Sigmoid colon (tissue), 7 donors: ENCODE measurements around the gene IL13RA2. TPM values are rescaled to one million over a fixed set of nuclear protein-coding genes. Genes with fewer than 3 reads are reported as not detected.

Source experiments
- DNase-seq: peaks from one replicate; pipeline ENCODE4 v3.0.0-alpha.2; 2019
- H3K27ac ChIP-seq, 4 donors: fragments of 200-600 bp; sonication (generic); one replicate each; pipeline ENCODE4 v1.5.1; 2016 to 2019; ENCODE audit warnings: mild to moderate bottlenecking in 1 of 4
- H3K27me3 ChIP-seq, 3 donors: fragments of 200-600 bp; sonication (generic); one replicate each; pipeline ENCODE4 v1.5.1; 2019; ENCODE audit warnings: mild to moderate bottlenecking in 1 of 3
- H3K36me3 ChIP-seq, 4 donors: fragments of 200-600 bp; sonication (generic); one replicate each; pipeline ENCODE4 v1.5.1; 2016 to 2019
- H3K4me1 ChIP-seq, 4 donors: fragments of 200-600 bp; sonication (generic); one replicate each; pipeline ENCODE4 v1.5.1; 2017 to 2019
- H3K4me3 ChIP-seq, 4 donors: fragments of 200-600 bp; sonication (generic); one replicate each; pipeline ENCODE4 v1.5.1; 2017 to 2019; ENCODE audit warnings: mild to moderate bottlenecking in 2 of 4, moderate library complexity in 1 of 4
- H3K9me3 ChIP-seq, 4 donors: fragments of 200-600 bp in 3 of 4; sonication (generic) in 3 of 4; one replicate each; pipeline versions ENCODE4 v1.5.1 to v1.6.1; 2013 to 2019
- CTCF ChIP-seq, 4 experiments: fragments of 450-650 bp in 3 of 4; fragments of 200-600 bp in 1 of 4; IDR thresholded peaks; one replicate each; pipeline ENCODE4 v1.5.1; 2016 to 2019; ENCODE audit warnings: antibody characterized with exemption in 4 of 4, mild to moderate bottlenecking in 3 of 4, moderate library complexity in 2 of 4
- EP300 ChIP-seq, 4 donors: sonication (generic); formaldehyde crosslinking; IDR thresholded peaks; one replicate each; pipeline ENCODE4 v1.6.1; 2017; ENCODE audit warnings: antibody characterized with exemption in 4 of 4
- POLR2A ChIP-seq, 2 donors: fragments of 450-650 bp; IDR thresholded peaks; one replicate each; pipeline ENCODE4 v1.6.1; 2016; ENCODE audit warnings: antibody characterized with exemption in 2 of 2, mild to moderate bottlenecking in 2 of 2, moderate library complexity in 2 of 2
- POLR2AphosphoS5 ChIP-seq, 4 donors: sonication (generic); formaldehyde crosslinking; IDR thresholded peaks; one replicate each; pipeline ENCODE4 v1.6.1; 2017; ENCODE audit warnings: antibody characterized with exemption in 4 of 4
- WGBS, 2 donors: extraction: QIAGEN DNeasy Blood & Tissue Kit; methylation state at CpG; one replicate each; pipeline ENCODE4 v1.1.7; 2013; 5-methylcytosine and 5-hydroxymethylcytosine counted together
- intact Hi-C: fragments of 100-400 bp; cut with DNase I; formaldehyde crosslinking; loops from one replicate; pipeline ENCODE4 v1.15.1; 2023
- polyA plus RNA-seq, 3 donors: library from polyadenylated mRNA; stranded (reverse); fragments of 200-250 nt; gene quantifications; one replicate each; pipeline ENCODE4 v1.2.3, GENCODE V29; 2013
- total RNA-seq, 4 donors: library from RNA; depleted of rRNA; stranded (reverse); fragments of >200 nt; gene quantifications; one replicate each; pipeline ENCODE4 v1.1.0, GENCODE V29; 2016
- donor health status: healthy with polysubstance abuse.
- donor health status: Bipolar disorder and iron deficiency.
- donor health status: healthy.

The IL13RA2 gene
- under 1 TPM in 1 of 4 donors, not detected in 3; 0.36 TPM for total RNA-seq
- polyA plus RNA-seq = under 1 TPM in 1 of 3 donors, not detected in 2; 0.45 TPM

- TF ChIP-seq EP300 (IDR thresholded peaks at IDR 0.05) = no peak
- no peak for TF ChIP-seq CTCF (IDR thresholded peaks at IDR 0.05)
- TF ChIP-seq POLR2A (IDR thresholded peaks at IDR 0.05) = no peak
- no peak for TF ChIP-seq POLR2AphosphoS5 (IDR thresholded peaks at IDR 0.05)
- H3K27ac ChIP-seq = no peak within 1 kb of the TSS
- no peaks in the 10 kb centered on the region for H3K36me3 ChIP-seq
- no peak within 1 kb of the TSS for H3K4me3 ChIP-seq
- no peak for DNase-seq
- 89 to 94% methylated on average over 11 of the region's 11 CpGs for WGBS, 2 donors
- intact Hi-C loops = no loop called here
- no peaks in the 10 kb centered on the region for H3K27me3 ChIP-seq
- no peaks in the 10 kb centered on the region for H3K9me3 ChIP-seq
- no peaks in the 10 kb centered on the region for H3K4me1 ChIP-seq
These were observed at the start of gene IL13RA2 for GRCh38 chrX:115017455-115017854. IL13RA2 (minus strand) TSS chrX:115017616; CDS start chrX:115017269, 347 bp downstream.

DNA sequence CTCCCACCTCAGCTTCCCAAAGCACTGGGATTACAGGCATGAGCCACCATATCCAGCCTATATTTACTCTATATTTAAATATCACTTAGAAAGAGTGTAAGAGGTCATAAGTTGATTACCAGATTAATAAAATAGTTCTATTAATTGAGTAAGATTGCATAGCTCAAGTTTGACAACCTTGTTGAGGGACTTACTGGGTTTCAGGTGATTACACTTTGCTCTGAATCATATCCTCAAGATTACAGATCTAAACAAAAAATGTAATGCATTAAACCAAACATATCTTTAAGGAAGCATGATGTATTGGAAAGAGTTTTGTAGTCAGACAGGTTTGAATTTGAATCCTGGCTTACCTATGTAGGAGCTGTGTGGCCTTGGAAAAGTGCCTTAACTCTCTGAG, 47.9 kb upstream of the IL13RA2 start:
- TF ChIP-seq CTCF (IDR thresholded peaks at IDR 0.05) = no peak
- TF ChIP-seq POLR2A (IDR thresholded peaks at IDR 0.05) = no peak
- TF ChIP-seq EP300 (IDR thresholded peaks at IDR 0.05) = no peak
- TF ChIP-seq POLR2AphosphoS5 (IDR thresholded peaks at IDR 0.05) = no peak
- H3K36me3 ChIP-seq = no peaks in the 10 kb centered on the region
- no peak for DNase-seq
- no peak overlapping the region for H3K4me3 ChIP-seq
- H3K27ac ChIP-seq = no peak overlapping the region
- H3K9me3 ChIP-seq = no peaks in the 10 kb centered on the region
- intact Hi-C loops = no loop called here
- H3K4me1 ChIP-seq = peaks cover 0 to 6% (median 4%) of the 10 kb centered on the region in 4 donors
- no peaks in the 10 kb centered on the region for H3K27me3 ChIP-seq

DNA sequence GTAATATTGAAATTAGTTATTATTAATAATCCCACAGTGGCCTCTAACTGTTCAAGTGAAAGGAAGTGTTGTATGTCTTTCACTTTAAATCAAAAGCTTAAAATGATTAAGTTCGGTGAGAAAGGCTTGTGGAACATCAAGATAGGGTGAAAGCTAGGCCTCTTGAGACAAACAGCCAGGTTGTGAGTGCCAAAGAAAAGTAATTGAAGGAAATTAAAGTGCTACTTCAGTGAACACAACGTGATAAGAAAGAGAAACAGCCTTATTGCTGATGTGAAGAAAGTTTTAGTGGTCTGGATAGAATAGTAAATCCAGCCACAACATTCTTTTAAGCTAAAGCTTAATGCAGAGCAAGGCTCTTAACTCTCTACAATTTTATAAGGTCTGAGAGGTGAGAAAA, 42.6 kb upstream of the IL13RA2 start:
- WGBS, 2 donors = 28 to 37% methylated on average over 2 of the region's 2 CpGs
- Histone ChIP-seq H3K4me3 (no peak overlapping the region), H3K27me3 (no peaks in the 10 kb centered on the region), H3K4me1 (peaks cover 0 to 23% (median 0%) of the 10 kb centered on the region in 4 donors), H3K36me3 (no peaks in the 10 kb centered on the region), H3K27ac (peak overlapping the region in 2 of 4 donors; percentile 26 to 37), H3K9me3 (no peaks in the 10 kb centered on the region)
- intact Hi-C loops = no loop called here
- no peak for DNase-seq
- TF ChIP-seq EP300 (IDR thresholded peaks at IDR 0.05) = no peak
- no peak for TF ChIP-seq POLR2A (IDR thresholded peaks at IDR 0.05)
- no peak for TF ChIP-seq POLR2AphosphoS5 (IDR thresholded peaks at IDR 0.05)
- no peak for TF ChIP-seq CTCF (IDR thresholded peaks at IDR 0.05)

DNA sequence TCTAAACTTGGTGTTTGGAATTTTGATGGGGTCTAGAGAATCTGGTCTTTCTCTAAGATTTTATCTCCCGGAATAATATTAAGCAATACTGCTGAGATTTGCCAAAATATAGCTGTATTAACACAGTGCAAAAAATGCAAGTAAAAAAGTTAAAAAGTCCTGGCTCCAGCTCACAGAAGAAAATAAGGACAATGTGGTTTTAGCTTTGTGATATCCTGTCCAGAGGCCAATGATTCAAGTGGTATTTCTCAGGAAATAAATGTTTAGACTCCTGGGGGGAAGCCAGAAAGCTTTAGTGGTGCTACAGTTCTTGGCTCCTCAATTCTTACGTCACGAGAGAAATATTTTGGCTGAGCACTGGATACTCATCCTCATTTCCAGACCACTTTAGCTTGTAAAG, 40.9 kb upstream of the IL13RA2 start:
- H3K27ac ChIP-seq = peak overlapping the region in 3 of 4 donors; percentile 14 to 64 (median 64)
- peaks cover 0 to 23% (median 0%) of the 10 kb centered on the region in 4 donors for H3K4me1 ChIP-seq
- whole genome bisulfite sequencing, 2 donors = 69 to 70% methylated on average over 3 of the region's 3 CpGs
- no peak overlapping the region for H3K4me3 ChIP-seq
- H3K27me3 ChIP-seq = no peaks in the 10 kb centered on the region
- DNase-seq = peak; percentile 58
- H3K36me3 ChIP-seq = no peaks in the 10 kb centered on the region
- TF ChIP-seq POLR2AphosphoS5 (IDR thresholded peaks at IDR 0.05) = peak in 3 of 4 donors; percentile 44 to 48 (median 45)
- no peak for TF ChIP-seq POLR2A (IDR thresholded peaks at IDR 0.05)
- TF ChIP-seq EP300 (IDR thresholded peaks at IDR 0.05) = no peak
- H3K9me3 ChIP-seq = no peaks in the 10 kb centered on the region
- intact Hi-C loops = no loop called here

DNA sequence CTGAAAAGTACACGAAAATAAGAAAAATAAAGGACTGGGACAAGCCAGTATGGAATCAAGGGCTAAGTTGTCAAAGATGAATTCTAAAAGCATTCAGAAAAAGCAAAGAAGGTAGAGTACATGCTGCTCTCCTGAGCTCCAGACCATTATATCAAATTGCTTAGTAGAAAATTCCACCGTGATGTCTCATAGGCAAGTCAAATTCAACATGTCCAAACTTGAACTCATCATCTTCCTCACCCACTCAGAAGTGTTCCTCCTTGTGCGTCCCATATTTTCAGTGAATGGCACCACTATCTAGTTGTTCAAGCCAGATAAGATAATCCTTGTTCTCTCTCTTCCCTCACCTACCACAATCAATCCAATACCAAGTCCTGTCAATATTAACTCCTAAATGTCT, 37.5 kb upstream of the IL13RA2 start:
- Histone ChIP-seq H3K27ac (no peak overlapping the region), H3K4me3 (no peak overlapping the region), H3K36me3 (no peaks in the 10 kb centered on the region), H3K9me3 (no peaks in the 10 kb centered on the region), H3K4me1 (peaks cover 0 to 23% (median 0%) of the 10 kb centered on the region in 4 donors), H3K27me3 (no peaks in the 10 kb centered on the region)
- WGBS, 2 donors = 87 to 92% methylated on average over 3 of the region's 3 CpGs
- DNase-seq = no peak
- intact Hi-C loops = no loop called here
- no peak for TF ChIP-seq CTCF (IDR thresholded peaks at IDR 0.05)
- TF ChIP-seq POLR2A (IDR thresholded peaks at IDR 0.05) = no peak
- TF ChIP-seq POLR2AphosphoS5 (IDR thresholded peaks at IDR 0.05) = no peak
- no peak for TF ChIP-seq EP300 (IDR thresholded peaks at IDR 0.05)
